Stimulated activated naive CD4-positive, alpha-beta T cell treated with Interleukin-2 at 50 U/mL for 16 hours (primary cell): ENCODE measurements around the gene LATS1.
"Not testable (repeated sequence)": the region's sequence is repeated elsewhere in the genome, so short reads cannot be mapped to it uniquely, and the experiment has no call there.

ENCODE experiments used
- DNase-seq: peaks from one replicate; lab custom pipeline; 2025; lab: John Stamatoyannopoulos, UW

Gene LATS1

GRCh38 chr6:149728499-149729234, 10.8 kb upstream of the LATS1 start:
- no peak for DNase-seq

- DNase-seq = no peak
Observed at GRCh38 chr6:149727793-149728498, 10.0 kb upstream of the LATS1 start.

GRCh38 chr6:149725785-149726184, 7.9 kb upstream of the LATS1 start:
- DNase-seq = no peak

GRCh38 chr6:149723771-149724417, 6.0 kb upstream of the LATS1 start:
- peak; percentile 38 for DNase-seq

GRCh38 chr6:149723262-149723661, 5.4 kb upstream of the LATS1 start:
- no peak for DNase-seq

- no peak for DNase-seq
Observed at GRCh38 chr6:149719531-149719930, 1.6 kb upstream of the LATS1 start.

- no peak for DNase-seq
Observed at GRCh38 chr6:149717255-149717587, 680 bp downstream of the LATS1 start.

GRCh38 chr6:149716181-149716963, 1.5 kb downstream of the LATS1 start:
- no peak for DNase-seq

- DNase-seq = no peak
Observed at GRCh38 chr6:149714442-149714841, 3.5 kb downstream of the LATS1 start.

GRCh38 chr6:149711711-149712110, 6.2 kb downstream of the LATS1 start:
- no peak for DNase-seq

GRCh38 chr6:149701714-149702113, 16.2 kb downstream of the LATS1 start:
- DNase-seq = no peak

- DNase-seq = no peak
Observed at GRCh38 chr6:149699150-149699549, 18.8 kb downstream of the LATS1 start.

- no peak for DNase-seq
Observed at GRCh38 chr6:149698175-149698574, 19.7 kb downstream of the LATS1 start.

- no peak for DNase-seq
Observed at GRCh38 chr6:149696901-149697300, 21.0 kb downstream of the LATS1 start.

GRCh38 chr6:149694921-149695320, 23.0 kb downstream of the LATS1 start:
- DNase-seq = no peak

- no peak for DNase-seq
Observed at GRCh38 chr6:149691201-149691600, 26.7 kb downstream of the LATS1 start.

GRCh38 chr6:149686230-149686629, 31.7 kb downstream of the LATS1 start:
- DNase-seq = no peak

- DNase-seq = no peak
Observed at GRCh38 chr6:149683256-149683859, 34.5 kb downstream of the LATS1 start.

GRCh38 chr6:149681845-149682244, 36.1 kb downstream of the LATS1 start:
- DNase-seq = not testable (repeated sequence)

GRCh38 chr6:149681209-149681608, 36.7 kb downstream of the LATS1 start:
- DNase-seq = no peak

- DNase-seq = no peak
Observed at GRCh38 chr6:149680503-149680902, 37.4 kb downstream of the LATS1 start.

GRCh38 chr6:149672265-149672664, 45.6 kb downstream of the LATS1 start:
- DNase-seq = not testable (repeated sequence)
